HG03025 (cell line): ENCODE measurements around the gene TALDO1.

Experiments used
- ATAC-seq: cut with Tn5 transposase; IDR thresholded peaks from one replicate; pipeline ENCODE4 v1.9.1; 2021; ENCODE audit warnings: mild to moderate bottlenecking, moderate library complexity; ENCODE audit not compliant: unreplicated experiment, low FRiP score

The TALDO1 gene

GRCh38 chr11:782264-783174 is 35.3 kb downstream of the TALDO1 start:
- ATAC-seq, result no peak

- no peak for ATAC-seq
Observed at GRCh38 chr11:783581-784015, 36.3 kb downstream of the TALDO1 start.

DNA sequence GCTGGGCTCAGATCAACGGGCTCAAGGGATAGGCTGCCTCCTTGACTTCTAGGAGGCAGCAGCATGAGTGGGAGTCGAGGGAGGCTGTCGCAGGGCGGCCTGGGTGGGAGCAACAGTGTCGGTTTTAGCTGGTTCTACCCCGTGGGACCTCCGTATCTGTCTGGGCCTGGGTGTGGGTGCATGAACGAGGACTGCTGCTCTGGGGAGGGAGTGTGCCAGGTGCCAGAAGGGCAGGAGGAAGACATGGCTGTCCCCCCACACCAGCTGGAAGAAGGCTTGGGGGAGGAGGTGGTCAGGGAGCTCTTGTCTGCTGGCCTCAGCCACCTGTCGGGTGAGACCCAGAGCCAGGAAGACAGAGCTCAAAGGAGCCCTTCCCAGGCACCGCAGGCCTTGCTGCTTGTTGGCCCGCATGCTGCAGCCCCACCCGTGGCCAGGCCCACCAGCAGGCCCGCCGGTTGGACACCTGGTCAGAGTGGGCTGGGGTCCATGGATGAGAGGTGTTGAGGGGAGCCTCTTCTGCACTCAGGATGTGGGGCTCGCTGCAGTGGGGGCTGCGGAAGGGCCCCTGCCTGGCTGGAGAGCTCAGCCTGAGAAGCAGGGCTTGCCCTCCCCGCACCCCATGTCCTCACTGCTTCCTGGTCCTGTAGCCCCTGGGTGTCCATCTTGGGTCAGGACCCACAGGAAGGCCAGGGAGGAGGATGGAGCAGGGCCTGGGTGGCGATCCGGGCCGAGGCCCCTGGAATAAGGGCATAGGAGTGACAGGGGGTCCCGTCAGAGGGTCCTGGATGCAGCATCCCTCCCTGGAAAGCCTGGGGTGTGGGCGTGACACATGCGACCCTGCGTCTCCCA is 39.2 kb downstream of the TALDO1 start:
- ATAC-seq, result no peak

GRCh38 chr11:787084-787675 is 39.9 kb downstream of the TALDO1 start:
- no peak for ATAC-seq

DNA sequence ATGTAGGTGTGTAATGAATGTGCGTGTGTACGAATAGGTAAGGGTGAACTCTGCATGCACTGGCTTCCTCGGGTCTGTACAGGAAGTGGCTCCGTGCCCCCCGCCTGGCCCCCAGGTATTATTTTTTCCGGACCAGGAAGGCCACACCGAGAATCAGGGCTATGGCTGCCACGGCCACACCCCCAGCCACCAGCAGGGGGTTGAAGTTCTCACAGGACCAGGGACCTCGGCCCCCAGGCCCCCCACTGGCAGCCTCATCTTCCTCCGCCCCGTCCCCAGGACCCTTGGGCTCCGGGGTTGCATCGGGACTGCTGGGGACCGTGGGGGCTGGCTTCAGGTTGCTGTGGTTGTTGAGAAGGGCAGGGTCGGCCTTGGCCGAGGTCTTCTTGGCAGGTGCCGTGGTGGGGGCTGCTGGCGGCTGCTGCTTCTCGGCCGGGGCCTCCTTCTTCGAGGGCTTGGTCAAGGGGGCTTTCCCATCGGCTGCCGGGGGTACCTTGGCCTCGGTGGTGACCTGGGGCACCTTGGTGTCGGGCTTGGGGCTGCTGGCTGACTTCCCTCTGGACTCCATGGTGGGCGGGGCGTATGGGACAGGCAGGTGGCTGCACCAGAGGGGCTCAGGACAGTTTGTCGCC is 40.9 kb downstream of the TALDO1 start:
- ATAC-seq, result no peak

DNA sequence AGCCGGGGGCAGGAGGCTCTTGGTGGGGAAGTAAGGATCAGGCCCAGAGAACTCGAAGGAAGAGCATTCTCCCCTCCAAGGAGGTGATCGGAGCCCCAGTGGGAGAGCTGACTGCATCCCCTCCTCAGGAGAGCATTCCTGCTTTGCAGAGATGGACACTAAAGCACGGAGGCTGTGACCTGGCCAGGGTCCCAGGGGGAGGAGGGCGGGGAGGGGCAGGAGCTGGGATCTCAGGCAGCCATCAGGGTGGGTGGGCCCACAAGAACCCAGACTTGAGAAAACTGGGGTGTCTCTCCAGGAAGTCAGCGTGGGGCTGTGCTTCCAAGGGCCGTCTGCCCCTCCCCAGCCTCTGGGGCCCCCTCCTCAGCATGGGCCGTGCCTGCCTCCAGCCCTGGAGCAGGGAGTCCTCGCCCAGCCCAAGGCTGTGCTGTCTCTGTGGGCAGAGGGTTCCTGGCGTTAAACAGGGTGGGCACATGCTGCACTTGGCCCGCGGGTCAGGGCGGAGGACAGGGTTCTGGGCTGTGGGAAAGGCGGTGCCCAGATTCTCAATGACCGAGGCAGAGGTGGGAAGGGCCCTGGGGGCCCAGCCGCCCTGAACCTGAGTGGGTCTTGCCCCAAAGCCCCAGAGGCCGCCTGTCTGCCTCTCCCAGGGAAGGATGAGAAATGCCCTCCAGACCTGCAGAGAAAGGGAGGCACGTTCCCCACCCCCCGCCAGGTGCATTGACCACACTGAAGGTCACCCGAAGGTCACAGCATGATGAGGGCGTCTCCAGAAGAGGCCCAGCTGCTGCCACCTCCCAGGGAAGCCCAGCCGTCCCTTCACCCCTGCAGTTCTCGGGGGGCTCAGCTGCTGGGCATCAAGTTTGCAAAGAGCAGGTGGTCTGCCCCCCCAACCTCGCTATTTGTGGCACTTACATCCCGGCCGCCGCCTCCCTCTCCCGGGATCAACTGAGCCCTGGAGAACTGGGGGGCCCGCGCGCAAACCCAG is 42.0 kb downstream of the TALDO1 start:
- no peak for ATAC-seq

- no peak for ATAC-seq
Observed at GRCh38 chr11:789943-790342, 42.7 kb downstream of the TALDO1 start, which contains the start of gene CEND1. Gene CEND1 (minus strand): TSS chr11:790090. CDS start chr11:788576, 1,514 bp downstream.

DNA sequence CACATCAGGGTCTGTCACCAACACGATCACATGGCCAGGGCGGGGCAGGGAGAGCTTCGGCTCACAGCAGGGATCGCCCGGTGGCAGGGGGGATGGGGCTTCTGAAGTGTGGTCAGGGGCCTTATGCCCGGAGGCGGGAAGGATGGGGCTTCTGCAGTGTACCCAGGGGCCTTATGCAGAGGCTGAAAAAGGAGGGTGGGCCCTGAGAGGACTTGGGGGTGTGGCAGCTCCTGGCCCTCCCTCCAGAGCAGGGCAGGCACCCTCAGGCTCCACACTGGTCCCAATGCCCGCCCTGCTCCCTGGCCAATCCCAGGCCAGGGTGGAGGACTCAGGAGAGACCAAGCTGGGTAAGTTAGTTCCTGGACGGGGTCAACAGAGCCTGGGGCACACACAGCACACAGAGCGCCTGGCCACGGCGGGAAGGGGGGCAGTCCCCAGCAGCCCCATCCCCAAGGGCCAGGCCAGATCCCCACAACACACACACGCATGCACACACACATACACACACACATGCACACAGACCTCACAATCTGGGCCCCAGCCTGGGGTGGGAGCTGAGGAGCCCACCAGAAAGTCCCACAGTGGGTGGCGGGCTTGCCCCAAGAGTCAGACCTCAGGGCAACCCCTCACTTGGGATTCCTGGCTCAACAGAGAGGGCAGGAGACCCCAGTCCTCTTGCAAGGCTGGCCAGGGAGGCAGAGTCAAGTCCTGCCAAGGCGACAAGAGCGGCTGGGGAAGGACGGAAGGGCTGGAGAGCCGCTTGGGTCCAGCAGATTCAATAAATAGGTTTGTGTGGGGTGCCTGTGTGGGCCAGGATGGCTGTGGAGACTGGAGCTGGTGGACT is 43.7 kb downstream of the TALDO1 start:
- no peak for ATAC-seq

DNA sequence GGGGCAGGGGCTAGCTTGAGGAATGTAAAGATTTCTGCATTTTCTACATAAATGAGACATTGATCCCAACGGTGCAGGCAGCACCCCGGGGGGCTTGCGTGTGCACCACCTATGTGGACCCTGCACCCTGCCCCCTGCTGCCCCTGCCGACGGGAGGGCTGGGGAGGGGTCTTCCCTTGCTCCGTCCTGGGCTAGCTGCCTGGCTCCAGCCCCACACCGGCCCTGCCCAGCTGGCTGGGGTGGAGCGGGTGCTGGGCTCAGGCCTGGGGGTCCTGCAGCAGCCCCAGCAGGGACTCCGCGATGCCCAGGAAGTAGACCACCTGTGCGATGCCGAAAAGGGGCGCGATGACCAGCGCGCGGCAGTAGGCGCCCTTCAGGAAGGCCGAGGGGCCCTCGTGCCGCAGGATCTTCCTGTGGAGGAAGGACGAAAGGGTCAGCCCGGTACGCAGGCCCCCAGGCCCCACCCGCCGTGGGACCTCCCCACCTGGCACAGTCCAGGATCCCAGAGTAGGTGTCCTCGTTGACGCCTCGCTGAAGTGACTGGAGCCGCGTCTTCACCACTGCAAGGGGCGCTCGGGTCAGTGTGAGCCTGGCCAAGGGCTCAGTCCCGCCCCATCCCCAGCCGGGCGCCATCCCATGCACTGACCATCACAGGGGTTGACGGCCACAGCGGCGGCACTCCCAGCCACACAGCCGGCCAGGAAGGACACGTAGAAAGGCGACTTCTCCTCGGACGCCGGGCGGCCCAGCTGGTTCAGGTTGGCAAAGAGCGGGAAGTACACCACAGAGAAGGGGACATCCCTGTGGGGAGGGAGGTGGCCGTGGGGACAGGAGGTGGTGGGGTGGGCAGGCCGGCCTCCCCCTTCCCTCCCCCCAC is 44.6 kb downstream of the TALDO1 start:
- ATAC-seq, result no peak

GRCh38 chr11:792535-792821 is 45.2 kb downstream of the TALDO1 start:
- no peak for ATAC-seq

GRCh38 chr11:792873-793272 is 45.6 kb downstream of the TALDO1 start:
- no peak for ATAC-seq

DNA sequence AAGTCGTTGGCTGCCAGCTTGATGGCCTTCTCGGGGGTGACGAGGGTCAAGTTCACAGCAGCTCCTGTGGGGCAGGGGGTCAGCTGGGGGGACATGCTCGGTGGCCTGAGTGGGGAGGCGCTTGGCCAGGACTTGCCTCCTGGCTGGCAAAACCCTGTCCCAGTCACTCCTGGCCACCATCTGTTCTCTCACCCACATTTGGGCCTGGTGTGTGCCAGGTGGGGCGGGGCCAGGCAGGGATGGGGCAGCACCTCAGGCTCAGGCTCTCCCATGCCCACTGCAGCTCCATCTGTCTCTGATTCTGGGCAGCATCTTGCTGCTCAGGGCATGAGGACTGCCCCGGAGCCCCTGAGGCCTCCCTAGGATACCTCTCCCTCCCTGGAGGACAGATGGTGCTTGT is 46.3 kb downstream of the TALDO1 start:
- no peak for ATAC-seq

- ATAC-seq, result no peak
Observed at GRCh38 chr11:794013-794765, 46.9 kb downstream of the TALDO1 start.

GRCh38 chr11:794766-795633 is 47.7 kb downstream of the TALDO1 start:
- ATAC-seq, result no peak

DNA sequence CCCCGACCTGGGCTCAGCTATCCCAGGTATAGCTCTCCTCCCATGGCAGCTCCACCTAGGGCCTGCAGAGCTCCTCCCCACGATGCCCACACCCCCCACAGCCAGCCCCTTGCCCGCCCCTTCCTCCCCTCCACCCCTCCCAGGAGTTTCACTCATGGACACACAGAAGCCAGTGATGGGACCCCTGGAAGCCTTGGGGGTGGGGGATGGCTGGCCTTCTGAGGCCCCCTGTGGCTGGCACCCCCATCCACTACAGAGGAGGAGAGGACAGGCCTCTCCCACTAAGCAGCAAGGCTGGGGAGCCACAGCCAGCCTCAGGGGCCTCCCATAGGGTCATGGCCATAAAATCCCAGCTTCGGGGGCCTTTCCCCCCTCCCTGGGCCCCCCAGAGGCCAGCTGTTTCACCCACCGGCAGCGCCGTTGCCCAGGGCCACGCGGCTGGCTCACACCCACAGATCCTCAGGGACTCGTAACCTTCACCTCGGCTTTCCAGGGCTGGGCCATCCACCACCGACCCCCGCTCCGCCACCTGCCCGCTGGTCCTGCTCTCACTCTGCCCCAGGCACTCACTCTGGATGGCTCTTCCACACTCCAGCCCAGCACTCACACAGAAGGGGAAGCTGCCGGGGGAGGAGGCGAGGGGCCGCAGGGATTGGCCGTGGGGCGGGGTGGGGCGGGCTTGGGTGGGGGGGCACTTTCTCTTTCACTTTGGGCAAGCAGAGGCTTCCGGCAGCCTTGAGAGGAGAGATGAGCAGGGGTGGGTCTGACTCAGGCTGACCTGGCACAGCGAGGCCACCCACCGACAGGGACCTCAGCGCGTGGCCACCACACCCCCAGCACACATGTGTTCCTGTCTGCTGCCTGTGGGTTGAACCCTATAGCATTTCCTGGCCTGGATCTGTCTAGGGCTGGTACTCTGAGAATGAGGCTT is 48.6 kb downstream of the TALDO1 start:
- no peak for ATAC-seq
